Measurements from ENCODE around the gene ABCB6.

ABCB6 gene

DNA sequence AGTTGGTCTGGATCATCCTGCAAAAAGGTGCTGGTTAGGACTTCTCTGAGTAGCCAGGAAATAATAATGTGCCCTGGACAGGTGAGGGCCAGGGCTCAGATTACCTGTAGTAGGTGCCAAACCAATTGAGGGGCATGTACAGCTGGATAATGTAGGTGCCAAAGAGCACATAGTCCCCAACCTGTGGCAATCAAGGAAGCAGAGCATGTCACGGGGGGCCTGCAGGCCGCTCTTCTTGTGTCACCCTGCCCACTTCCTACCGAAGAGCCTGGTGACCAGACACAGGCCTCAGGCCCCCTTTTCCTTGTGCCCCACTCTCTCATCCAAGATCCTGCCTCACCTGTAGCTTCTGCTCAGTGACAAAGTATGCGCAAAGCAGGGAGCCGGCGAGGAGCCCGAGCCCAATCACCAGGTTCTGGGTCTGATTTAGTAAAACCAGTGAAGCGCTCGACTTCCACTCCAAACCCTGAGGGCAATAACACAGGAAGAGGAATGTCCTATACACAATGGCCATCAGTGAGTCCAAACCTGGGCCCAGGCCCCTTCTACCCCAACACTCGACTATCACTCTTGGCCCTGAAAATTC lies 5.2 kb downstream of the ABCB6 start:
- Histone ChIP-seq H3K9me3 (ENCODE audit: control insufficient read depth in 2 of 2, low read length in 2 of 2) (no peaks in the 10 kb centered on the region), H3K27me3 (ENCODE audit: control insufficient read depth in 1 of 2, insufficient read depth in 2 of 2, low read length in 2 of 2) (no peaks in the 10 kb centered on the region), H3K4me3 (ENCODE audit: low read length in 2 of 2) (no peak overlapping the region), H3K9ac (ENCODE audit: low read length in 2 of 2) (no peak overlapping the region), H3K27ac (ENCODE audit: low read length) (no peak overlapping the region), H3K36me3 (ENCODE audit: control insufficient read depth in 2 of 2, insufficient read depth in 2 of 2, low read length in 2 of 2) (peaks cover 38 to 57% of the 10 kb centered on the region in 2 donors), H3K4me1 (ENCODE audit: control insufficient read depth, insufficient read depth, low read length) (peaks cover 27% of the 10 kb centered on the region)

- Histone ChIP-seq H3K9me3 (ENCODE audit: control insufficient read depth in 2 of 2, low read length in 2 of 2) (no peaks in the 10 kb centered on the region), H3K27me3 (ENCODE audit: control insufficient read depth in 1 of 2, insufficient read depth in 2 of 2, low read length in 2 of 2) (no peaks in the 10 kb centered on the region), H3K9ac (ENCODE audit: low read length in 2 of 2) (no peak overlapping the region), H3K4me1 (ENCODE audit: control insufficient read depth, insufficient read depth, low read length) (peaks cover 26% of the 10 kb centered on the region), H3K36me3 (ENCODE audit: control insufficient read depth in 2 of 2, insufficient read depth in 2 of 2, low read length in 2 of 2) (peaks cover 40 to 60% of the 10 kb centered on the region in 2 donors), H3K4me3 (ENCODE audit: low read length in 2 of 2) (no peak overlapping the region), H3K27ac (ENCODE audit: low read length) (no peak overlapping the region)
These were observed 5.7 kb downstream of the ABCB6 start for GRCh38 chr2:219213026-219213415.

DNA sequence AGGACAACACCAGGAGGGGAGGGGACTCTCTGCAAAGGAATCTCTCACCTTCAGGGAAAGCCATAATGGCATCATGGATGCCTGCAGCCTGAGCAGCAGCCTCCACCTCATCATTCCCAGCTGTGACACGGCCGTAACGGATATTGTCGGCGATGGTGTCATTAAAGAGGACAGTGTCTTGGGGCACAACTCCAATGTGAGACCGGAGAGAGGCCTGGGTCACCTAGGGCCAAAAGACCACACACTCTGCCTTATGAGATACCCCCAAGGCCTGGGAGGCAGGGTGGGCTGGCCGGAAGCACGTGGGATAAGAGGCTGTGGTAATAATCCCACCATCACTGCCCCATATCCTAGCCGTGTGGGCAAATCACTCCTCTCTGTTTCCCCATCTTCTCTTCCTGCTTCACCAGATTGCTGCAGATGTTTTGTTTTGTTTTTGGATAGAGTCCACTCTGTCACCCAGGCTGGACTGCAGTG lies 7.8 kb downstream of the ABCB6 start:
- Histone ChIP-seq H3K27ac (ENCODE audit: low read length) (no peak overlapping the region), H3K4me3 (ENCODE audit: low read length in 2 of 2) (no peak overlapping the region), H3K36me3 (ENCODE audit: control insufficient read depth in 2 of 2, insufficient read depth in 2 of 2, low read length in 2 of 2) (peaks cover 40 to 57% of the 10 kb centered on the region in 2 donors), H3K4me1 (ENCODE audit: control insufficient read depth, insufficient read depth, low read length) (peaks cover 22% of the 10 kb centered on the region), H3K9me3 (ENCODE audit: control insufficient read depth in 2 of 2, low read length in 2 of 2) (no peaks in the 10 kb centered on the region), H3K27me3 (ENCODE audit: control insufficient read depth in 1 of 2, insufficient read depth in 2 of 2, low read length in 2 of 2) (no peaks in the 10 kb centered on the region), H3K9ac (ENCODE audit: low read length in 2 of 2) (no peak overlapping the region)

GRCh38 chr2:219210196-219210885 lies 8.4 kb downstream of the ABCB6 start:
- Histone ChIP-seq H3K9ac (ENCODE audit: low read length in 2 of 2) (no peak overlapping the region), H3K27ac (ENCODE audit: low read length) (no peak overlapping the region), H3K4me3 (ENCODE audit: low read length in 2 of 2) (no peak overlapping the region), H3K9me3 (ENCODE audit: control insufficient read depth in 2 of 2, low read length in 2 of 2) (no peaks in the 10 kb centered on the region), H3K36me3 (ENCODE audit: control insufficient read depth in 2 of 2, insufficient read depth in 2 of 2, low read length in 2 of 2) (peaks cover 38 to 55% of the 10 kb centered on the region in 2 donors), H3K27me3 (ENCODE audit: control insufficient read depth in 1 of 2, insufficient read depth in 2 of 2, low read length in 2 of 2) (no peaks in the 10 kb centered on the region), H3K4me1 (ENCODE audit: control insufficient read depth, insufficient read depth, low read length) (peaks cover 22% of the 10 kb centered on the region)

DNA sequence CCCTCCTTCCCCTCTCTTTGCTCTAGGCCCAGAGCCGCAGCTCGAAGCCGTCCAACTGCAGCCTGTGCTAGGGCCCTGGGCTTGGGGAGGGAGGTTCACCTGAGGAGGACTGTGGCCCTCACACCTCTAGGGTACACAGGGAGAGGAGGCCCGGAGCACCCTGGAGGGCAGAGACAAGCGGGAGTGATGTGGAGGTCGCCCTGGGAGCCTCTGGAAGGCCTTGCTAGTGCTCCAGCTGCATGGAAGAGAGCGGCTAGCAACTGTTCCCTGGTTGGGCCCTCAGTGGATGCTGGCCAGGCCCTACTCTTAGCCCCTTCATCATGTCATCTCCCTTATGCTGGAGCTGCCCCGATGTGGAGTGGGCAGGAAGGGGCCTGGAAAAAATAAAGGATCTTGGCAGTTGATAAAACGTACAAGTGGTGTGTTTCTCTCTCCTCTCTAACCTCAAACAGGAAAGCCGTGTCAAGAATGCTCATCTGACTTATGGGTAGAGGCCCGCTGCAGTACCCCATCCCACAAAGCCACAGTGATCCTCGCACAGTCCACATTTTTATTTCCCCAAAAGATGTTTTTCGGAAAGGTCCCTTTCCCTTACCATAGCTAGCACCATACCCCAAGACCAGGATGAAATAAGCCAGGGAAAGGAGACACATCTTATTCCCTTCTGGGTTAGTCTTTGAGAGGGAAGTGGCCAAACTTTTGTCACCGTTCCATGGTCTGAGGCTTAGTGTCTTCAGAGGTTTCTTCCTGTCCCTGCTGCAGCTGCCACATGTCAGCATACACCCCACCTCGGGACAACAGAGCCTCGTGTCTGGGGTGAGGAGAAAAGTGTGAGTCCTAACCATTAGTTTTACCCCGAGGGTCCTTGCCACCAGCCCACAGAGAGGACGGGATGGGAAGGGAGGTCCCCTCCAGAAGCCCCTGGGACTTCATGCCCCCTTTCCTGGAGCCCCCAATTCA lies 9.2 kb downstream of the ABCB6 start:
- peaks cover 22% of the 10 kb centered on the region for H3K4me1 ChIP-seq (ENCODE audit: control insufficient read depth, insufficient read depth, low read length)
- no peak overlapping the region for H3K27ac ChIP-seq (ENCODE audit: low read length)
- H3K4me3 ChIP-seq (ENCODE audit: low read length in 2 of 2), result no peak overlapping the region
- H3K9me3 ChIP-seq (ENCODE audit: control insufficient read depth in 2 of 2, low read length in 2 of 2), result no peaks in the 10 kb centered on the region
- peaks cover 34 to 47% of the 10 kb centered on the region in 2 donors for H3K36me3 ChIP-seq (ENCODE audit: control insufficient read depth in 2 of 2, insufficient read depth in 2 of 2, low read length in 2 of 2)
- no peaks in the 10 kb centered on the region for H3K27me3 ChIP-seq (ENCODE audit: control insufficient read depth in 1 of 2, insufficient read depth in 2 of 2, low read length in 2 of 2)
- H3K9ac ChIP-seq (ENCODE audit: low read length in 2 of 2), result no peak overlapping the region

- peaks cover 22% of the 10 kb centered on the region for H3K4me1 ChIP-seq (ENCODE audit: control insufficient read depth, insufficient read depth, low read length)
- no peaks in the 10 kb centered on the region for H3K27me3 ChIP-seq (ENCODE audit: control insufficient read depth in 1 of 2, insufficient read depth in 2 of 2, low read length in 2 of 2)
- peaks cover 22 to 33% of the 10 kb centered on the region in 2 donors for H3K36me3 ChIP-seq (ENCODE audit: control insufficient read depth in 2 of 2, insufficient read depth in 2 of 2, low read length in 2 of 2)
- H3K9me3 ChIP-seq (ENCODE audit: control insufficient read depth in 2 of 2, low read length in 2 of 2), result no peaks in the 10 kb centered on the region
- H3K4me3 ChIP-seq (ENCODE audit: low read length in 2 of 2), result peak overlapping the region; percentile 54 to 93
- peak overlapping the region; percentile 92 for H3K27ac ChIP-seq (ENCODE audit: low read length)
- peak overlapping the region; percentile 55 to 69 for H3K9ac ChIP-seq (ENCODE audit: low read length in 2 of 2)
These were observed 10.6 kb downstream of the ABCB6 start for GRCh38 chr2:219207884-219208740.

DNA sequence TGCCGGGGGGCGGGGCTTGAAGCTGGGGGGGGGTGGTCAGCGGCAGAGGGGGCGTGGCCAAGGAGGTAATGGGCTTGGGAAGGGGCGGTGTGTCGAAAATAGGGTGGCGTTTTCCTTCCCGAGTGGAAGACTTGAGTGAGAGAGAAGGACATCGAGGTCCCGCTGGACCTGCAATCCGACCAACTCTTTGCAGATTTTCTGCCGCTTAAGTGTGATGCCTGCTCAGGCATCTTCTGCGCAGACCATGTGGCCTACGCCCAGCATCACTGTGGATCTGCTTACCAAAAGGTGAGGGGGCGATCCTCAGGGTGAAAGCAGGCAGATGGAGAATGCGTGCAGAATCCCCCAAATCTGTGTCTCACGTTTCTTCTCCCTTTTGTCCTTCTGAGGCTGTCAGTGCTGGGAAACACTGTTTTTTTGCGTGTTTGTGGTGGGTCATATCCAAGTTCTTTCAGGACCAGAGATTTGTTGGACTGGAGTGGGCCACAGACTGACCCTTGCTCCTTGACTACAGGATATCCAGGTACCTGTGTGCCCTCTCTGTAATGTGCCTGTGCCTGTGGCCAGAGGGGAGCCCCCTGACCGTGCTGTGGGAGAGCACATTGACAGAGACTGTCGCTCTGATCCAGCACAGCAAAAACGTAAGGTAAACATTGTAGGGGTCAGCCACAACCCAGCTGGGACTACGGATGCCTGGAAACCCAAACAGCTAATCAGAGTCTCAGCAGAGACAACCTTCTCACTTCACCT lies 11.4 kb downstream of the ABCB6 start:
- Histone ChIP-seq H3K27ac (ENCODE audit: low read length) (peak overlapping the region; percentile 92), H3K36me3 (ENCODE audit: control insufficient read depth in 2 of 2, insufficient read depth in 2 of 2, low read length in 2 of 2) (peaks cover 22 to 28% of the 10 kb centered on the region in 2 donors), H3K9me3 (ENCODE audit: control insufficient read depth in 2 of 2, low read length in 2 of 2) (no peaks in the 10 kb centered on the region), H3K4me1 (ENCODE audit: control insufficient read depth, insufficient read depth, low read length) (peaks cover 22% of the 10 kb centered on the region), H3K4me3 (ENCODE audit: low read length in 2 of 2) (peak overlapping the region; percentile 54 to 93), H3K9ac (ENCODE audit: low read length in 2 of 2) (peak overlapping the region; percentile 55 to 69), H3K27me3 (ENCODE audit: control insufficient read depth in 1 of 2, insufficient read depth in 2 of 2, low read length in 2 of 2) (no peaks in the 10 kb centered on the region)

DNA sequence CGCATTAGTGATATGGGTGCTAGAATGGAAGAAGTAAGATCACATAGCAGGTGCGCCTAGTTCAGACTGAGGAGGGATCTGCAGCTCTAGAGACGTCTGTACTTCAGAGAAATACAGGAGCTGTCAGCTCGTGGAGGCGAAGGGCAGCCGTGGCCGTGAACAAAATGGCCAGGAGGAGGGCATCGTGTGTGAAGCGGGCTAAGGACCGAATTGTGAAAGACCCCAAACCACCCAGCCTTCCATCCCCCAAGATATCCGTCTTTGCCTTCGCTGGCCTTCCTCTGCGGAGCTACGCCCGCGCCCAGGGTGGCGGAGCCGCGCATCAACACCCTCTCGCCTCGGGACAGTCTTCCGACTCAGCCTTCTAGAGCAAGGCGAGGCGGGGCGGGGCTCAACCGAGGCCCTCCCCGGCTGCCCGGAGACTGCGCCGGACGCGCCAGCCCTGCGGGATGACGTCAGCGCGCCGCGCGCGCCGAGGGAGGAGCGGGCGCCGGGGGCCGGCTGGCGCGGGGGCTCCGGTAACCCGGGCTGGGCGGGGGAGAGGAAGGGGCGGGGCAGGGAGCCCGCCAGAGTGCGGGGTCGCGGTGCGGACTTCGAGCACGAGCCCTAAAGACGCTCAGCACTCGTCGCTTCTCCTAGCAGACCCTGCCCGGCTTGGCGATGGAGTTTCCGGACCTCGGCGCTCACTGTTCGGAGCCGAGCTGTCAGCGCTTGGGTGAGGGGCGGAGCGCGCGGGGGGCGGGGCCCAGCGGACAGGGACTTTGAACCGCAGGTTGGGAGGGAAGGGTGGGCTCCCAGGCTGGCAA lies 12.2 kb downstream of the ABCB6 start, which contains the start of gene ZFAND2B:
Gene ZFAND2B, plus strand, starts transcription at position 455 of the 806 bp plus-strand sequence. Its CDS starts 206 bp downstream, at position 661.
- Histone ChIP-seq H3K36me3 (ENCODE audit: control insufficient read depth in 2 of 2, insufficient read depth in 2 of 2, low read length in 2 of 2) (peaks cover 19 to 26% of the 10 kb centered on the region in 2 donors), H3K27ac (ENCODE audit: low read length) (peak within 1 kb of the TSS; percentile 92), H3K9ac (ENCODE audit: low read length in 2 of 2) (peak within 1 kb of the TSS; percentile 93 to 96), H3K27me3 (ENCODE audit: control insufficient read depth in 1 of 2, insufficient read depth in 2 of 2, low read length in 2 of 2) (no peaks in the 10 kb centered on the region), H3K9me3 (ENCODE audit: control insufficient read depth in 2 of 2, low read length in 2 of 2) (no peaks in the 10 kb centered on the region), H3K4me1 (ENCODE audit: control insufficient read depth, insufficient read depth, low read length) (peaks cover 22% of the 10 kb centered on the region), H3K4me3 (ENCODE audit: low read length in 2 of 2) (peak within 1 kb of the TSS; percentile 90 to 93)

GRCh38 chr2:219205981-219206327 lies 12.8 kb downstream of the ABCB6 start:
- H3K27ac ChIP-seq (ENCODE audit: low read length), result peak overlapping the region; percentile 92
- H3K9me3 ChIP-seq (ENCODE audit: control insufficient read depth in 2 of 2, low read length in 2 of 2), result no peaks in the 10 kb centered on the region
- H3K9ac ChIP-seq (ENCODE audit: low read length in 2 of 2), result peak overlapping the region; percentile 93 to 96
- peak overlapping the region; percentile 90 to 93 for H3K4me3 ChIP-seq (ENCODE audit: low read length in 2 of 2)
- peaks cover 22% of the 10 kb centered on the region for H3K4me1 ChIP-seq (ENCODE audit: control insufficient read depth, insufficient read depth, low read length)
- no peaks in the 10 kb centered on the region for H3K27me3 ChIP-seq (ENCODE audit: control insufficient read depth in 1 of 2, insufficient read depth in 2 of 2, low read length in 2 of 2)
- peaks cover 19 to 24% of the 10 kb centered on the region in 2 donors for H3K36me3 ChIP-seq (ENCODE audit: control insufficient read depth in 2 of 2, insufficient read depth in 2 of 2, low read length in 2 of 2)
